LoVo (cell line): ENCODE data around the gene ATF4.

ENCODE experiments used
- DNase-seq: peaks from one replicate; pipeline ENCODE4 v3.0.0-alpha.2; 2016; ENCODE audit warnings: low spot score

ATF4 gene

GRCh38 chr22:39528681-39529486 is 8.5 kb downstream of the ATF4 start:
- peak; percentile 74 for DNase-seq

DNA sequence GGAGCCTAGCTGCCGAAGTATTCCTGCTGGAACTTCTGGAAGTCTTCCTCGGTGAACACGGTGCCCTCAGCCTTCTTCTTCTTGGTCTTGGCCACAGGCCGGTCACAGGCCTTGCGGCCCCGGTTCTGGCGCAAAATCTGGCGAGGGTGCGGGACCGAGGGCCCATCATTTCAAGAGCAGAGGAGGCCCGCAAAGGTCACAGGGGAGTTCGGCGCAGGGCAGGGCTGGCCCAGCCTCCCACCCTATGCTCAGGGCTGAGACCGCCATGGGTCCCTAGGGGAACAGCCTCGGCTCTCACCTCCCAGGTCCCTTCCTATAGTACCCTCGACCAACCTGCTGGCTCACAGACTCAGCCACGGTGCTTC is 9.1 kb downstream of the ATF4 start:
- no peak for DNase-seq

DNA sequence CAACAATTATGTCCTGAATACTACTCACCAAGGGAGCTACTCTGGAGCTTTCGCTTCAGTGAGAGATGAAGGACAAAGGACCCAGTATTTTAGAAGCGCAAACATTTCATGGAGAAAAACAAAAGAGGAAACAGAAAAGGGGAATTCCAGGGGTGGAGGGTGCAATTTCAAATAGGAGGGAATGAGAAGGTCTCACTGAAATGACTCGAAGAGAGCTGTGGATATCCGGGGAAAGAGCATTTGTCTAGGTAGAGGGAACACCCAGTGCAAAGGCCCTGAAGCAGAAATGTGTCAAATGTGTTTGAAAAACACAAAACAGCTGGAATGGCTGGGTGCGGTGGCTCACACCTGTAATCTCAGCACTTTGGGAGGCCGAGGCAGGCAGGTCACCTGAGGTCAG is 9.8 kb downstream of the ATF4 start:
- no peak for DNase-seq

GRCh38 chr22:39530692-39531331 is 10.4 kb downstream of the ATF4 start:
- DNase-seq, result no peak

GRCh38 chr22:39532215-39533073 is 12.1 kb downstream of the ATF4 start, which contains the start of gene RPS19BP1:
TSS of gene RPS19BP1 (minus strand) at chr22:39532748. CDS start at chr22:39532738, 10 bp downstream.
- peak; percentile 100 for DNase-seq

- DNase-seq, result no peak
Measured at GRCh38 chr22:39534092-39534506, 13.7 kb downstream of the ATF4 start.

DNA sequence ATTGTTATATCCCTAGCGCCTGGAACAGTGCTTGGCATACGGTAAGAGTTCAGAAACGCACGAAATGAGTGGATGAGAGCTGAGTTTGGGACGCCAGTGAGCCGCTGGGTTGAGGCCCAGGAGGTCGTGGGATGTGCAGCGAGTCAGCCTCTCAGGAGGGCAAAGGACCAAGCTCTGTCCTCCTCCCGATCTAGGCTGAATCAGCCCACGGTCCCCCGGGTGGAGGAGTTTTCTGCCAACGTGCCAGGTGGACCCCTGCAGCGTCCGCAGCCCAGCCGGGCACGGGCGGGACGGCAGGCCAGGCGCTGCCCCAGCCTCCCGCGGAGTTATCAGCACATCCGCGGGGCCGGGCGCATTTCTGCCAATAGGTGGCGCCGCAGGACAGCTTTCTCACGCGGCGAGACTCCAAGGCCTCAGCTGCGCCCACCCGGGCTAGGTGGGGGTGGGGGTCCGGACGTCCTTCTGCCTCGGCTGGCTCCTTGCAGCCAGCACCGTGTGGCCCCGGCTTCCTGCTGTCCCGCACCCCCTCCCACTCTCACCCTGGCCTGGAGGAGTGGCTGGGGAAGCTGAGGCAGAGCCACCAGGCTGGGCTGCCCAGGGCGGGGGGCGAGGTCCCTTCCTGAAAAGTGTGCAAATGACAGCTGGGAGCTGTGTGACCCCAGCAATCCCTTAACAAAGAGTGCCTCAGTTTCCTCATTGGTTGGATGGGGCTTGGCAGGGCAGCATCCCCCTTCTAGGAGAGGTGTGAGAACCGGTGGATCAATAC is 14.4 kb downstream of the ATF4 start:
- peak; percentile 79 for DNase-seq

DNA sequence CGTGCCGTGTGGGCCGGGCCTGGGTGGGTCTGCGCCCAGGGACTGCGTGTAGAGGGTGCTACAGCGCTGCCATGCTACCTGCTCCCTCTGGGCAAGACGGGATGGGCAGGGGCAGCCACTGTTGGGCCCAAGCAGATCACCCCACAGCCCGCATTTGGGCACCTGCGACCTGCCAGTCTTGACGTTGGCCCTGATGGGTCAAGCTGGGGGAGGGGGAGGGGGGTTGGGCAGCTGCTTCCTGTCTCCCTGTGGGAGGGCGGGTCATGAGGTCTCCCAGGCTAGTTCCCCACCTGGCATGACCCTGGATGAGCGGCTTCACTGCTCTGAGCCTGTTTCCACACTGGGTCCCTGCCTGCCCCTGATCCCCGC is 15.0 kb downstream of the ATF4 start:
- DNase-seq, result no peak

GRCh38 chr22:39535831-39536449 is 15.6 kb downstream of the ATF4 start:
- DNase-seq, result no peak

DNA sequence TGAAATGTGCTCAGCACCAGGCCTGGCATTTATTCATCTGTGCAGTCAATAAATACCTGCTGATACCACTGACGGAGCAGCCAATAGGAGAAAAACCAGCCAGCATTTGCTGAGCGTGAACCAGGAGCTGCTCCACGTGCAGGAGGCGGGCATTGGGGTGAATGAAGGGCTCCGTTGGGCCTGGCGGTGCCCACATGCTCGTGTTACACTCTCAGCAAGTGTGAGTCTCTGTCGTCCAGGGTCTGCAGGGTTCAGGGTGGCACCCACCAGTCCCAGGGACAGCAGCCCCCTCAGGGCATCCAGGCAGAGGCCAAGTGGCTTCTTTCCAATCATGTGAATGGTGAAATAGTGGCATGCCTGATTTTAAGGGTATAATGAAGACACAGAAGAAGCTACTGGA is 16.3 kb downstream of the ATF4 start:
- no peak for DNase-seq

GRCh38 chr22:39537975-39538374 is 17.6 kb downstream of the ATF4 start:
- no peak for DNase-seq

DNA sequence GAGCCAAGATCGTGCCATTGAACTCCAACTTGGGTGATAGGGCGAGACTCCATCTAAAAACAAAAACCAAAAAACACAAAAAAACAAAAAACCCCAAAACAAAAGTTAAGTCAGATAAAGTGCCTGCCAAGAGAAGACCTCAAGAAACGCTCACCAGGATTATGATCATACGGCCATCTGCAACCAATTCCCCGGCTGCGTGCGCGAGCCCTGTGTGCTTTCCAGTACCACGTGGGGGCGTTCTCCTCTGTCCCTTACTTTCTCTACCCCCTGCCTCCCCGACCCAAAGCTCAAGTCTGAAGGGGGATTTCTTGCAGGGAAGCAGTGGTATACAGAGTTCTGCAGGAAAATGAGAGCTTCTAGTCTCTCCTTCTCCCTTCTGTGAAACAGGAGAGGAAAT is 22.7 kb downstream of the ATF4 start:
- DNase-seq, result no peak

DNA sequence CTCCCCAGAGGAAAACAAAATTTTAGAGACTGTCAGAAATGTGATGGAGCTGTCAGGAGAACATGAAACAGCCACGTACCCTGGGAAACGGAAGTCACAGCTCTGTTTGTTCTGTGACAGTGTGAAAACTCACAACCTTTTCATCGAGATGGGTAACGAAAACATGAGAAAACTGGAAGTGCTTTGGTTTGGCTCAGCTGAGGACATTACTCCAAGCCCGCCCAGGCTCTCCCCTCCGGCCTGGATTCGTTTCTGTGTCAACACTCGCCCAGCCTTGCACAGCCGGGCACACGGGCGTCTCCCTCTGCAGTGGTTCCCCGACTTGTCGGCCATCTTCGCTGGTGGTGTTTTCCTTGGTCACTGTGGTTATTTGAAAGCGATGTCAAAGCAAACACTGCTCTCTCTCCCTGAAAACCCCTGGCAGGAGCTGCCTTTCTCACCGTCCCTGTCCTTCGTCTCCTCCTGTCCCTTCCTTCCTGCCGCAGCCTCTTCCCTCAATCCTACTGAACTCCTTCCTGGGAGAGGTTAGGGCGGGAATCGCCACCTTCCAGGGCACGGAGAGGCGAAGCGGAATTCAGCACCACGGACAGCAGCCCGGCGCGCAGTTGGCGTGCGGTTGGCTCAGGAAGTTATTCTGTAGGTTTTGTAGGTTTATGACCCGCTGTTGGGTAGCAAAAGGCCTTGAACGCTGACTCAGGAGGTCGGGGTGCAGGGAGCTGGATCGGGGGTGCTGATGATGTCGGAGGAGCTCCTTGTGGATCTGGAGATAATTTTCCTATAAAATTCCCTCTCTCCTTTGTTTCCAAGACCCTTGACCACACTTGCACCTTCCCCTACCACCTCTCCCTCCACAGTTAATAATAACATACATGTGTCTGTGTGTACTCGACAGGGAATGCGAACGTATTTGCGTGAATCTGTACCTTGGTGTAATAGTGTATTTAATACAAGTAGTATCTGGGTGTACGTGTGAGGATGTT is 25.3 kb downstream of the ATF4 start:
- DNase-seq, result peak; percentile 57

GRCh38 chr22:39546889-39547586 is 26.7 kb downstream of the ATF4 start:
- DNase-seq, result no peak

- DNase-seq, result no peak
Measured at GRCh38 chr22:39547587-39547947, 27.2 kb downstream of the ATF4 start.

- no peak for DNase-seq
Measured at GRCh38 chr22:39553429-39553828, 33.1 kb downstream of the ATF4 start.

DNA sequence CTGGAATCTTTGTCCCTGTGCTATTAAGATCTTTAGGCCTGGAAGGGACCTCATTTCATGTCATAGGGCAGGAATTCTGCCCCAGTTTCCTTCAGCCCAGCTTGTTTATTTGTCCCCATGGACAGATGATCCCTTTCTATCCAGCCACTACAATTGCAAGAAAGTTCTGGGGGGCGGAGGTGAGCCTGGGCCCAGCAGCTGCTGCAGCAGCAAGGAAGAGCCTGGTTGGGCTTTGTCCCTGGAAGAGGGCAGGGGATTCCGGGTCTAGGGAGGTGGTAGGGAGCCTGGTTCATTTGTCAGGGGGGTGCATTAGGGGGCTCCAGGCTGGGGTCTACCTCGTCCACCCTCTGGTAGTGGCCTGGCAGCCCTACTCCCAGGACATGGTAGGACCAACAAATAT is 33.8 kb downstream of the ATF4 start:
- no peak for DNase-seq

GRCh38 chr22:39556970-39557841 is 36.8 kb downstream of the ATF4 start:
- no peak for DNase-seq

GRCh38 chr22:39558254-39558727 is 37.9 kb downstream of the ATF4 start:
- no peak for DNase-seq
